ENCODE data around the gene BPIFB1. TPM values are rescaled to one million over a fixed set of nuclear protein-coding genes. Genes with fewer than 3 reads are reported as not detected.

The BPIFB1 gene
- total and polyA plus RNA-seq, 9 of the 15 experiments (the other 6 are each of a cell fraction or from before 2014, with no cell fraction given) = not detected

DNA sequence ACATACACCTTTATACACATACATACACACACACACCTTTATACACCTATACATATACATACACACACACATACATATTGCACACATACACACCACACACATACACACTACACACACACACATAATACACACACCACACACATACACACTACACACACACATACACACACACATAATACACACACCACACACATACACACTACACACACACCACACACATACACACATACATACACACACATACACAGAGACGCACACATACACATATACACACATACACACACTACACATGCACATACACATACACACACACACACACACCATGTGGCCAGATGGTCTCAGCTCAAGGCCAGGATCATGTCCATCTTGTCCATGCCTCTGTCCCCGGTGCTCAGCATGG is 25.7 kb downstream of the BPIFB1 start:
- ATAC-seq (no peak), FAIRE-seq (peak; percentile 66), DNase-seq (ENCODE audit: extremely low read depth in 1 of 4, low spot score in 3 of 4) (no peak)
- ChIA-PET POLR2A (no interaction called here), CTCF (ENCODE audit: low intra/inter-chr PET ratio) (no interaction called here)
- 0% methylated on average over 2 of the region's 2 CpGs for WGBS (ENCODE audit: insufficient coverage, low coverage, missing lambda C conversion rate)
- H3K4me2 ChIP-seq (ENCODE audit: insufficient read depth, low read length) = no peak overlapping the region; the same call in 1 of the 2 replicates
- H3K36me3 ChIP-seq (ENCODE audit: control insufficient read depth, insufficient read depth, low read length) = no peaks in the 10 kb centered on the region
- H3K27me3 ChIP-seq (ENCODE audit: control insufficient read depth in 2 of 2, insufficient read depth in 2 of 2, low read length in 2 of 2) = peaks cover 8 to 35% of the 10 kb centered on the region in 2 experiments; a peak in 4 of 5 replicates
- H3K79me2 ChIP-seq (ENCODE audit: control insufficient read depth, insufficient read depth, low read length) = no peaks in the 10 kb centered on the region
- H3K4me1 ChIP-seq (replicated peaks in 1 of 2; ENCODE audit: control insufficient read depth in 2 of 2, insufficient read depth in 2 of 2, low read length in 2 of 2) = no peaks in the 10 kb centered on the region
- intact Hi-C loops (cut with micrococcal nuclease) (no loop called here), in situ Hi-C loops (cut with MboI) (no loop called here)
- H4K20me1 ChIP-seq (replicated peaks; ENCODE audit: control insufficient read depth, insufficient read depth, low read length) = peaks cover 7% of the 10 kb centered on the region; the same call in 1 of the 2 replicates
- no peaks in the 10 kb centered on the region for H3K9me1 ChIP-seq (ENCODE audit: control insufficient read depth, insufficient read depth, low read length)
- no peak overlapping the region for H3K9ac ChIP-seq (ENCODE audit: insufficient read depth in 1 of 2, low read depth in 2 of 2, low read length in 2 of 2)
- no TSS peak for BruUV-seq (replicated peaks)
- H3K4me3 ChIP-seq = no peak overlapping the region
- H3K27ac ChIP-seq (ENCODE audit: extremely low read depth, low read depth, low read length) = no peak overlapping the region
- H3K9me3 ChIP-seq (replicated peaks; ENCODE audit: control insufficient read depth, insufficient read depth, low read depth, low read length) = no peaks in the 10 kb centered on the region; the same call in 1 of the 2 replicates
- H2AFZ ChIP-seq (ENCODE audit: low read depth, low read length) = no peak overlapping the region
- TF ChIP-seq ZNF143 (CRISPR knock-in tag; IDR thresholded peaks at IDR 0.05) (no peak), NUFIP1 (IDR thresholded peaks at IDR 0.05; ENCODE audit: partially characterized antibody) (no peak), BRD4 (IDR thresholded peaks at IDR 0.05) (no peak), FOXK2 (conservative IDR thresholded peaks at IDR 0.05 in 1 of 2, IDR thresholded peaks at IDR 0.05 in 1 of 2; ENCODE audit: low read depth in 2 of 2) (no peak), KAT7 (CRISPR knock-in tag; IDR thresholded peaks at IDR 0.05; ENCODE audit: borderline replicate concordance) (no peak), KDM2B (CRISPR knock-in tag; IDR thresholded peaks at IDR 0.05) (no peak), HNRNPL (IDR thresholded peaks at IDR 0.05; ENCODE audit: low read depth, low read length) (no peak)
- TF ChIP-seq, protein P1, sequence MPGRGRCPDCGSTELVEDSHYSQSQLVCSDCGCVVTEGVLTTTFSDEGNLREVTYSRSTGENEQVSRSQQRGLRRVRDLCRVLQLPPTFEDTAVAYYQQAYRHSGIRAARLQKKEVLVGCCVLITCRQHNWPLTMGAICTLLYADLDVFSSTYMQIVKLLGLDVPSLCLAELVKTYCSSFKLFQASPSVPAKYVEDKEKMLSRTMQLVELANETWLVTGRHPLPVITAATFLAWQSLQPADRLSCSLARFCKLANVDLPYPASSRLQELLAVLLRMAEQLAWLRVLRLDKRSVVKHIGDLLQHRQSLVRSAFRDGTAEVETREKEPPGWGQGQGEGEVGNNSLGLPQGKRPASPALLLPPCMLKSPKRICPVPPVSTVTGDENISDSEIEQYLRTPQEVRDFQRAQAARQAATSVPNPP (IDR thresholded peaks at IDR 0.05; ENCODE audit: borderline replicate concordance, insufficient read depth, insufficient read length) = no peak
- TF ChIP-seq, protein P2, sequence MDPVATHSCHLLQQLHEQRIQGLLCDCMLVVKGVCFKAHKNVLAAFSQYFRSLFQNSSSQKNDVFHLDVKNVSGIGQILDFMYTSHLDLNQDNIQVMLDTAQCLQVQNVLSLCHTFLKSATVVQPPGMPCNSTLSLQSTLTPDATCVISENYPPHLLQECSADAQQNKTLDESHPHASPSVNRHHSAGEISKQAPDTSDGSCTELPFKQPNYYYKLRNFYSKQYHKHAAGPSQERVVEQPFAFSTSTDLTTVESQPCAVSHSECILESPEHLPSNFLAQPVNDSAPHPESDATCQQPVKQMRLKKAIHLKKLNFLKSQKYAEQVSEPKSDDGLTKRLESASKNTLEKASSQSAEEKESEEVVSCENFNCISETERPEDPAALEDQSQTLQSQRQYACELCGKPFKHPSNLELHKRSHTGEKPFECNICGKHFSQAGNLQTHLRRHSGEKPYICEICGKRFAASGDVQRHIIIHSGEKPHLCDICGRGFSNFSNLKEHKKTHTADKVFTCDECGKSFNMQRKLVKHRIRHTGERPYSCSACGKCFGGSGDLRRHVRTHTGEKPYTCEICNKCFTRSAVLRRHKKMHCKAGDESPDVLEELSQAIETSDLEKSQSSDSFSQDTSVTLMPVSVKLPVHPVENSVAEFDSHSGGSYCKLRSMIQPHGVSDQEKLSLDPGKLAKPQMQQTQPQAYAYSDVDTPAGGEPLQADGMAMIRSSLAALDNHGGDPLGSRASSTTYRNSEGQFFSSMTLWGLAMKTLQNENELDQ (CRISPR knock-in tag; IDR thresholded peaks at IDR 0.05; ENCODE audit: borderline replicate concordance) = no peak
- TF ChIP-seq, protein P3, sequence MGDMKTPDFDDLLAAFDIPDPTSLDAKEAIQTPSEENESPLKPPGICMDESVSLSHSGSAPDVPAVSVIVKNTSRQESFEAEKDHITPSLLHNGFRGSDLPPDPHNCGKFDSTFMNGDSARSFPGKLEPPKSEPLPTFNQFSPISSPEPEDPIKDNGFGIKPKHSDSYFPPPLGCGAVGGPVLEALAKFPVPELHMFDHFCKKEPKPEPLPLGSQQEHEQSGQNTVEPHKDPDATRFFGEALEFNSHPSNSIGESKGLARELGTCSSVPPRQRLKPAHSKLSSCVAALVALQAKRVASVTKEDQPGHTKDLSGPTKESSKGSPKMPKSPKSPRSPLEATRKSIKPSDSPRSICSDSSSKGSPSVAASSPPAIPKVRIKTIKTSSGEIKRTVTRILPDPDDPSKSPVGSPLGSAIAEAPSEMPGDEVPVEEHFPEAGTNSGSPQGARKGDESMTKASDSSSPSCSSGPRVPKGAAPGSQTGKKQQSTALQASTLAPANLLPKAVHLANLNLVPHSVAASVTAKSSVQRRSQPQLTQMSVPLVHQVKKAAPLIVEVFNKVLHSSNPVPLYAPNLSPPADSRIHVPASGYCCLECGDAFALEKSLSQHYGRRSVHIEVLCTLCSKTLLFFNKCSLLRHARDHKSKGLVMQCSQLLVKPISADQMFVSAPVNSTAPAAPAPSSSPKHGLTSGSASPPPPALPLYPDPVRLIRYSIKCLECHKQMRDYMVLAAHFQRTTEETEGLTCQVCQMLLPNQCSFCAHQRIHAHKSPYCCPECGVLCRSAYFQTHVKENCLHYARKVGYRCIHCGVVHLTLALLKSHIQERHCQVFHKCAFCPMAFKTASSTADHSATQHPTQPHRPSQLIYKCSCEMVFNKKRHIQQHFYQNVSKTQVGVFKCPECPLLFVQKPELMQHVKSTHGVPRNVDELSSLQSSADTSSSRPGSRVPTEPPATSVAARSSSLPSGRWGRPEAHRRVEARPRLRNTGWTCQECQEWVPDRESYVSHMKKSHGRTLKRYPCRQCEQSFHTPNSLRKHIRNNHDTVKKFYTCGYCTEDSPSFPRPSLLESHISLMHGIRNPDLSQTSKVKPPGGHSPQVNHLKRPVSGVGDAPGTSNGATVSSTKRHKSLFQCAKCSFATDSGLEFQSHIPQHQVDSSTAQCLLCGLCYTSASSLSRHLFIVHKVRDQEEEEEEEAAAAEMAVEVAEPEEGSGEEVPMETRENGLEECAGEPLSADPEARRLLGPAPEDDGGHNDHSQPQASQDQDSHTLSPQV (IDR thresholded peaks at IDR 0.05) = no peak
- TF ChIP-seq, protein P4, sequence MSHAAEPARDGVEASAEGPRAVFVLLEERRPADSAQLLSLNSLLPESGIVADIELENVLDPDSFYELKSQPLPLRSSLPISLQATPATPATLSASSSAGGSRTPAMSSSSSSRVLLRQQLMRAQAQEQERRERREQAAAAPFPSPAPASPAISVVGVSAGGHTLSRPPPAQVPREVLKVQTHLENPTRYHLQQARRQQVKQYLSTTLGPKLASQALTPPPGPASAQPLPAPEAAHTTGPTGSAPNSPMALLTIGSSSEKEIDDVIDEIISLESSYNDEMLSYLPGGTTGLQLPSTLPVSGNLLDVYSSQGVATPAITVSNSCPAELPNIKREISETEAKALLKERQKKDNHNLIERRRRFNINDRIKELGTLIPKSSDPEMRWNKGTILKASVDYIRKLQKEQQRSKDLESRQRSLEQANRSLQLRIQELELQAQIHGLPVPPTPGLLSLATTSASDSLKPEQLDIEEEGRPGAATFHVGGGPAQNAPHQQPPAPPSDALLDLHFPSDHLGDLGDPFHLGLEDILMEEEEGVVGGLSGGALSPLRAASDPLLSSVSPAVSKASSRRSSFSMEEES (CRISPR knock-in tag; IDR thresholded peaks at IDR 0.05) = no peak

Measured in K562 (cell line).